IMR-90 (cell line): ENCODE data around the gene CDX1.

Source experiments
- BHLHE40 ChIP-seq: fragments of 150-350 bp; IDR thresholded peaks from 2 replicates; pipeline ENCODE4 v1.6.1; 2016; ENCODE audit warnings: mild to moderate bottlenecking, low read depth, low read length
- CHD1 ChIP-seq: IDR thresholded peaks from 2 replicates; pipeline ENCODE4 v1.6.1; 2012; ENCODE audit warnings: low read depth, low read length, improper control_type of control experiment
- CTCF ChIP-seq: conservative IDR thresholded peaks from 2 replicates; pipeline ENCODE4 v1.5.1; 2012; ENCODE audit warnings: mild to moderate bottlenecking, low read depth, low read length, improper control_type of control experiment
- ELK1 ChIP-seq: fragments of 150-350 bp; IDR thresholded peaks from 2 replicates; pipeline ENCODE4 v1.6.1; 2016; ENCODE audit warnings: low read depth, mild to moderate bottlenecking, low read length, moderate library complexity, borderline replicate concordance
- POLR2A ChIP-seq: IDR thresholded peaks from 2 replicates; pipeline ENCODE4 v1.6.1; 2012; ENCODE audit warnings: mild to moderate bottlenecking, low read depth, low read length
- RAD21 ChIP-seq: IDR thresholded peaks from 2 replicates; pipeline ENCODE4 v1.6.1; 2012; ENCODE audit warnings: low read length, improper control_type of control experiment
- RFX5 ChIP-seq: IDR thresholded peaks from 2 replicates; pipeline ENCODE4 v1.8.0; 2012; ENCODE audit warnings: low read depth, mild to moderate bottlenecking, low read length, moderate library complexity
- SMC3 ChIP-seq: fragments of 150-350 bp; IDR thresholded peaks from 2 replicates; pipeline ENCODE4 v1.6.1; 2016; ENCODE audit warnings: low read depth, mild to moderate bottlenecking, antibody characterized with exemption, low read length, moderate library complexity

- no peak for TF ChIP-seq ELK1
- no peak for TF ChIP-seq POLR2A
- TF ChIP-seq CTCF: no peak
- TF ChIP-seq BHLHE40: no peak
- no peak for TF ChIP-seq RFX5
- no peak for TF ChIP-seq CHD1
- TF ChIP-seq RAD21: no peak
- no peak for TF ChIP-seq SMC3
These were observed 43.8 kb upstream of the CDX1 start for GRCh38 chr5:150122536-150123481.
